Activated naive CD4-positive, alpha-beta T cell treated with anti-CD3 and anti-CD28 coated beads for 36 hours (primary cell): Measurements from ENCODE around the gene MRTFA. TPM values are rescaled to one million over a fixed set of nuclear protein-coding genes. Genes with fewer than 3 reads are reported as not detected.
"Not testable (repeated sequence)": the region's sequence is repeated elsewhere in the genome, so short reads cannot be mapped to it uniquely, and the experiment has no call there.

ENCODE experiments used
- CTCF ChIA-PET: fragments of 350-600 bp; sonication (Branson Sonifier 250); formaldehyde crosslinking; loops from one replicate; lab custom pipeline; 2021; ENCODE audit warnings: antibody characterized with exemption; lab: Charles Lee
- DNase-seq: peaks from one replicate; pipeline ENCODE4 v3.0.0-alpha.2; 2020
- H3K27ac Mint-ChIP-seq: one replicate; pipeline ENCODE4 v1.8.0; 2021; ENCODE audit warnings: mild to moderate bottlenecking, mixed read lengths
- H3K27me3 Mint-ChIP-seq: one replicate; pipeline ENCODE4 v1.8.0; 2021; ENCODE audit warnings: low read depth, mixed read lengths
- H3K36me3 Mint-ChIP-seq: one replicate; pipeline ENCODE4 v1.8.0; 2021; ENCODE audit warnings: low read depth, mixed read lengths
- H3K4me1 Mint-ChIP-seq: one replicate; pipeline ENCODE4 v1.8.0; 2021; ENCODE audit warnings: low read depth, mixed read lengths
- H3K4me3 Mint-ChIP-seq: one replicate; pipeline ENCODE4 v1.8.0; 2021; ENCODE audit warnings: mild to moderate bottlenecking, moderate library complexity, mixed read lengths
- H3K9me3 Mint-ChIP-seq: one replicate; pipeline ENCODE4 v1.8.0; 2021; ENCODE audit warnings: mixed read lengths
- intact Hi-C: fragments of 100-400 bp; cut with micrococcal nuclease; formaldehyde crosslinking; loops from one replicate; pipeline ENCODE4 v1.15.1; 2023
- total RNA-seq, 2 experiments: library from RNA; stranded (reverse); gene quantifications; one replicate each; pipeline ENCODE4 v1.2.3, GENCODE V29; 2021

MRTFA gene
- total RNA-seq, 2 experiments from 2014 or later, result 47.2 to 48.9 TPM

- intact Hi-C loops, H3K27ac Mint-ChIP-seq, H3K27me3 Mint-ChIP-seq, H3K4me3 Mint-ChIP-seq, DNase-seq, CTCF ChIA-PET: not testable (repeated sequence)
- peaks cover 10% of the 10 kb centered on the region for H3K36me3 Mint-ChIP-seq
- H3K4me1 Mint-ChIP-seq, result peaks cover 43% of the 10 kb centered on the region
- H3K9me3 Mint-ChIP-seq, result peaks cover 16% of the 10 kb centered on the region
Observed at GRCh38 chr22:40625281-40625680, 11.2 kb downstream of the MRTFA start.

- Mint-ChIP-seq H3K27me3 (no peaks in the 10 kb centered on the region), H3K27ac (no peak overlapping the region), H3K36me3 (peaks cover 10% of the 10 kb centered on the region), H3K4me1 (peaks cover 39% of the 10 kb centered on the region), H3K4me3 (no peak overlapping the region), H3K9me3 (peaks cover 16% of the 10 kb centered on the region)
- intact Hi-C loops, result no loop called here
- CTCF ChIA-PET, result interaction anchor here (0.6 kb wide), 1 partner anchor 65 kb away, joined by 3 read pairs; no protein-coding TSS in a partner anchor
- DNase-seq, result no peak
Observed at GRCh38 chr22:40624770-40625169, 11.7 kb downstream of the MRTFA start.

GRCh38 chr22:40621309-40622151 is 15.0 kb downstream of the MRTFA start:
- intact Hi-C loops, result no loop called here
- Mint-ChIP-seq H3K9me3 (peaks cover 16% of the 10 kb centered on the region), H3K27me3 (no peaks in the 10 kb centered on the region), H3K27ac (no peak overlapping the region), H3K36me3 (peaks cover 16% of the 10 kb centered on the region), H3K4me3 (no peak overlapping the region), H3K4me1 (peaks cover 18% of the 10 kb centered on the region)
- CTCF ChIA-PET, result interaction anchor here (1.2 kb wide), 1 partner anchor 12 kb away, joined by 5 read pairs; no protein-coding TSS in a partner anchor
- no peak for DNase-seq

GRCh38 chr22:40620464-40621046 is 16.0 kb downstream of the MRTFA start:
- CTCF ChIA-PET, result interaction anchor here (0.7 to 1.2 kb wide), 2 partner anchors 11 to 133 kb away, joined by 3 to 5 read pairs; no protein-coding TSS in a partner anchor
- no peak for DNase-seq
- Mint-ChIP-seq H3K27ac (no peak overlapping the region), H3K4me1 (peaks cover 24% of the 10 kb centered on the region), H3K9me3 (peaks cover 16% of the 10 kb centered on the region), H3K4me3 (no peak overlapping the region), H3K36me3 (peaks cover 20% of the 10 kb centered on the region), H3K27me3 (no peaks in the 10 kb centered on the region)
- intact Hi-C loops, result no loop called here

GRCh38 chr22:40618400-40618799 is 18.1 kb downstream of the MRTFA start:
- peaks cover 18% of the 10 kb centered on the region for H3K4me1 Mint-ChIP-seq
- H3K36me3 Mint-ChIP-seq, result peaks cover 20% of the 10 kb centered on the region
- no peak for DNase-seq
- H3K27me3 Mint-ChIP-seq, result no peaks in the 10 kb centered on the region
- H3K27ac Mint-ChIP-seq, result no peak overlapping the region
- intact Hi-C loops, result no loop called here
- no peak overlapping the region for H3K4me3 Mint-ChIP-seq
- CTCF ChIA-PET, result interaction anchor here (0.7 kb wide), 1 partner anchor 16 kb away, joined by 4 read pairs; no protein-coding TSS in a partner anchor
- H3K9me3 Mint-ChIP-seq, result peaks cover 16% of the 10 kb centered on the region

- CTCF ChIA-PET, result no interaction called here
- Mint-ChIP-seq H3K4me1 (peaks cover 32% of the 10 kb centered on the region), H3K27ac (no peak overlapping the region), H3K27me3 (no peaks in the 10 kb centered on the region), H3K4me3 (no peak overlapping the region), H3K9me3 (peaks cover 5% of the 10 kb centered on the region), H3K36me3 (peaks cover 14% of the 10 kb centered on the region)
- DNase-seq, result no peak
- intact Hi-C loops, result no loop called here
Observed at GRCh38 chr22:40616578-40616977, 19.9 kb downstream of the MRTFA start.

- CTCF ChIA-PET, result interaction anchor here (0.7 kb wide), 1 partner anchor 47 kb away, joined by 3 read pairs; no protein-coding TSS in a partner anchor
- H3K4me1 Mint-ChIP-seq, result peaks cover 41% of the 10 kb centered on the region
Observed at GRCh38 chr22:40613067-40613466, 23.5 kb downstream of the MRTFA start.

GRCh38 chr22:40612291-40612751 is 24.2 kb downstream of the MRTFA start:
- Mint-ChIP-seq H3K27ac (no peak overlapping the region), H3K4me1 (peaks cover 45% of the 10 kb centered on the region), H3K4me3 (no peak overlapping the region), H3K36me3 (peaks cover 6% of the 10 kb centered on the region), H3K9me3 (no peaks in the 10 kb centered on the region), H3K27me3 (no peaks in the 10 kb centered on the region)
- intact Hi-C loops, result no loop called here
- CTCF ChIA-PET, result interaction anchor here (0.7 to 1.5 kb wide), 4 partner anchors 34 to 87 kb away, joined by 3 to 6 read pairs (median 3); no protein-coding TSS in a partner anchor
- no peak for DNase-seq

More at GRCh38 chr22:40613067-40613466, 23.5 kb downstream of the MRTFA start:
- no peak overlapping the region for H3K4me3 Mint-ChIP-seq
- peaks cover 6% of the 10 kb centered on the region for H3K36me3 Mint-ChIP-seq
- H3K27ac Mint-ChIP-seq, result no peak overlapping the region
- intact Hi-C loops, result no loop called here
- no peaks in the 10 kb centered on the region for H3K27me3 Mint-ChIP-seq
- no peak for DNase-seq
- H3K9me3 Mint-ChIP-seq, result no peaks in the 10 kb centered on the region

- intact Hi-C loops, result no loop called here
- H3K27ac Mint-ChIP-seq, result no peak overlapping the region
- peaks cover 5% of the 10 kb centered on the region for H3K36me3 Mint-ChIP-seq
- H3K4me3 Mint-ChIP-seq, result no peak overlapping the region
- no peaks in the 10 kb centered on the region for H3K9me3 Mint-ChIP-seq
- DNase-seq, result no peak
- H3K27me3 Mint-ChIP-seq, result no peaks in the 10 kb centered on the region
- CTCF ChIA-PET, result interaction anchor here (0.6 to 1.5 kb wide), 4 partner anchors 34 to 90 kb away, joined by 3 to 6 read pairs (median 4); no protein-coding TSS in a partner anchor
- peaks cover 51% of the 10 kb centered on the region for H3K4me1 Mint-ChIP-seq
Observed at GRCh38 chr22:40611606-40612005, 24.9 kb downstream of the MRTFA start.

GRCh38 chr22:40610329-40610850 is 26.1 kb downstream of the MRTFA start:
- Mint-ChIP-seq H3K9me3 (no peaks in the 10 kb centered on the region), H3K36me3 (no peaks in the 10 kb centered on the region), H3K4me1 (peaks cover 56% of the 10 kb centered on the region), H3K27me3 (no peaks in the 10 kb centered on the region), H3K4me3 (no peak overlapping the region), H3K27ac (no peak overlapping the region)
- intact Hi-C loops, result no loop called here
- CTCF ChIA-PET, result interaction anchor here (0.6 kb wide), 1 partner anchor 1877 kb away, joined by 3 read pairs; no protein-coding TSS in a partner anchor
- no peak for DNase-seq

- intact Hi-C loops, result no loop called here
- Mint-ChIP-seq H3K36me3 (no peaks in the 10 kb centered on the region), H3K27ac (no peak overlapping the region), H3K4me1 (peaks cover 63% of the 10 kb centered on the region), H3K4me3 (no peak overlapping the region), H3K9me3 (no peaks in the 10 kb centered on the region), H3K27me3 (no peaks in the 10 kb centered on the region)
- no peak for DNase-seq
- CTCF ChIA-PET, result interaction anchor here (0.7 to 1.0 kb wide), 2 partner anchors 12 to 15 kb away, joined by 3 to 5 read pairs; no protein-coding TSS in a partner anchor
Observed at GRCh38 chr22:40609216-40609615, 27.3 kb downstream of the MRTFA start.

- no peak for DNase-seq
Observed at GRCh38 chr22:40607506-40607905, 29.0 kb downstream of the MRTFA start.

More at GRCh38 chr22:40607506-40607905, 29.0 kb downstream of the MRTFA start:
- H3K27me3 Mint-ChIP-seq, result no peaks in the 10 kb centered on the region
- H3K9me3 Mint-ChIP-seq, result no peaks in the 10 kb centered on the region
- CTCF ChIA-PET, result interaction anchor here (1.4 kb wide), 1 partner anchor 39 kb away, joined by 7 read pairs; no protein-coding TSS in a partner anchor
- no peak overlapping the region for H3K4me3 Mint-ChIP-seq
- peaks cover 68% of the 10 kb centered on the region for H3K4me1 Mint-ChIP-seq
- no peaks in the 10 kb centered on the region for H3K36me3 Mint-ChIP-seq
- intact Hi-C loops, result no loop called here
- H3K27ac Mint-ChIP-seq, result no peak overlapping the region
